Measurements from ENCODE around the gene HORMAD2. TPM values are rescaled to one million over a fixed set of nuclear protein-coding genes. Genes with fewer than 3 reads are reported as not detected.

HORMAD2 gene
- polyA plus RNA-seq, 2 of the 4 experiments (the other 2 are of a cell fraction) = not detected

DNA sequence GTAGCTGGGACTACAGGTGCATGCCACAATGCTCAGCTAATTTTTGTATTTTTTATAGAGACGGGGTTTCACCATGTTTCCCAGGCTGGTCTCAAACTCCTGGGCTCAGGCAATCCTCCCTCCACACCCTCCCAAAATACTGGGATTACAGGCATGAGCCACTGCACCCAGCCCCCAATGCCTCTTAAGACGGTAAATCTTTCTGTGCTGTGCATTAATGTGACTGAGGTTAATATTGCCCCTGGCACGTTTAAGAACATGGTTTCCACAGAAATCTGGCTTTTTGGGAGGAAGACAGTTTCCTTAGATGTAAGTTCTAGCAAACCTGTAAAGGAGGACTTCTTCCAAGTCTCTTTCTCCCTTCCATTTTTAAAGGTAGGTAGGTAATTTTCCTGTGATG is 6.1 kb upstream of the HORMAD2 start:
- no peak for DNase-seq (ENCODE audit: low read depth in 1 of 2, low spot score in 1 of 2)
- ChIA-PET CTCF (no interaction called here), POLR2A (no interaction called here)
- FAIRE-seq = no peak
- TF ChIP-seq BHLHE40 (IDR thresholded peaks at IDR 0.05; ENCODE audit: low read depth, low read length) (no peak), SMC3 (IDR thresholded peaks at IDR 0.05) (no peak), RNF2 (IDR thresholded peaks at IDR 0.05; ENCODE audit: borderline replicate concordance, low read depth) (no peak), KDM5A (IDR thresholded peaks at IDR 0.05) (no peak), JUNB (IDR thresholded peaks at IDR 0.05) (no peak), TP53 (CRISPR knock-in tag; IDR thresholded peaks at IDR 0.05) (no peak), MAZ (IDR thresholded peaks at IDR 0.05; ENCODE audit: borderline replicate concordance, low read depth, low read length) (no peak), EP300 (IDR thresholded peaks at IDR 0.05) (no peak), PHF8 (IDR thresholded peaks at IDR 0.05; ENCODE audit: borderline replicate concordance, low read depth) (no peak), SREBF2 (IDR thresholded peaks at IDR 0.05) (no peak), NFE2L2 (conservative IDR thresholded peaks at IDR 0.05; ENCODE audit: low read length) (no peak), TFCP2L1 (CRISPR knock-in tag; IDR thresholded peaks at IDR 0.05) (no peak), RCOR1 (IDR thresholded peaks at IDR 0.05; ENCODE audit: low read depth, low read length) (no peak), MAFK (IDR thresholded peaks at IDR 0.05; ENCODE audit: partially characterized antibody) (no peak), FOSL2 (IDR thresholded peaks at IDR 0.05) (no peak), FOSL2 (CRISPR knock-in tag; IDR thresholded peaks at IDR 0.05) (no peak), POLR2A (IDR thresholded peaks at IDR 0.05; ENCODE audit: low read length) (no peak)
- TF ChIP-seq, protein P1, sequence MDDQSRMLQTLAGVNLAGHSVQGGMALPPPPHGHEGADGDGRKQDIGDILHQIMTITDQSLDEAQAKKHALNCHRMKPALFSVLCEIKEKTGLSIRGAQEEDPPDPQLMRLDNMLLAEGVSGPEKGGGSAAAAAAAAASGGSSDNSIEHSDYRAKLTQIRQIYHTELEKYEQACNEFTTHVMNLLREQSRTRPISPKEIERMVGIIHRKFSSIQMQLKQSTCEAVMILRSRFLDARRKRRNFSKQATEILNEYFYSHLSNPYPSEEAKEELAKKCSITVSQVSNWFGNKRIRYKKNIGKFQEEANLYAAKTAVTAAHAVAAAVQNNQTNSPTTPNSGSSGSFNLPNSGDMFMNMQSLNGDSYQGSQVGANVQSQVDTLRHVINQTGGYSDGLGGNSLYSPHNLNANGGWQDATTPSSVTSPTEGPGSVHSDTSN (IDR thresholded peaks at IDR 0.05) = no peak
- TF ChIP-seq, protein P2, sequence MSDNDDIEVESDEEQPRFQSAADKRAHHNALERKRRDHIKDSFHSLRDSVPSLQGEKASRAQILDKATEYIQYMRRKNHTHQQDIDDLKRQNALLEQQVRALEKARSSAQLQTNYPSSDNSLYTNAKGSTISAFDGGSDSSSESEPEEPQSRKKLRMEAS (IDR thresholded peaks at IDR 0.05) = no peak
- TF ChIP-seq, protein P3, sequence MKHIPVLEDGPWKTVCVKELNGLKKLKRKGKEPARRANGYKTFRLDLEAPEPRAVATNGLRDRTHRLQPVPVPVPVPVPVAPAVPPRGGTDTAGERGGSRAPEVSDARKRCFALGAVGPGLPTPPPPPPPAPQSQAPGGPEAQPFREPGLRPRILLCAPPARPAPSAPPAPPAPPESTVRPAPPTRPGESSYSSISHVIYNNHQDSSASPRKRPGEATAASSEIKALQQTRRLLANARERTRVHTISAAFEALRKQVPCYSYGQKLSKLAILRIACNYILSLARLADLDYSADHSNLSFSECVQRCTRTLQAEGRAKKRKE (CRISPR knock-in tag; IDR thresholded peaks at IDR 0.05; ENCODE audit: low read depth) = no peak
- TF ChIP-seq, protein P4, sequence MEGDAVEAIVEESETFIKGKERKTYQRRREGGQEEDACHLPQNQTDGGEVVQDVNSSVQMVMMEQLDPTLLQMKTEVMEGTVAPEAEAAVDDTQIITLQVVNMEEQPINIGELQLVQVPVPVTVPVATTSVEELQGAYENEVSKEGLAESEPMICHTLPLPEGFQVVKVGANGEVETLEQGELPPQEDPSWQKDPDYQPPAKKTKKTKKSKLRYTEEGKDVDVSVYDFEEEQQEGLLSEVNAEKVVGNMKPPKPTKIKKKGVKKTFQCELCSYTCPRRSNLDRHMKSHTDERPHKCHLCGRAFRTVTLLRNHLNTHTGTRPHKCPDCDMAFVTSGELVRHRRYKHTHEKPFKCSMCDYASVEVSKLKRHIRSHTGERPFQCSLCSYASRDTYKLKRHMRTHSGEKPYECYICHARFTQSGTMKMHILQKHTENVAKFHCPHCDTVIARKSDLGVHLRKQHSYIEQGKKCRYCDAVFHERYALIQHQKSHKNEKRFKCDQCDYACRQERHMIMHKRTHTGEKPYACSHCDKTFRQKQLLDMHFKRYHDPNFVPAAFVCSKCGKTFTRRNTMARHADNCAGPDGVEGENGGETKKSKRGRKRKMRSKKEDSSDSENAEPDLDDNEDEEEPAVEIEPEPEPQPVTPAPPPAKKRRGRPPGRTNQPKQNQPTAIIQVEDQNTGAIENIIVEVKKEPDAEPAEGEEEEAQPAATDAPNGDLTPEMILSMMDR (IDR thresholded peaks at IDR 0.05) = no peak
- ATAC-seq = no peak
- Histone ChIP-seq H3K9me3 (no peaks in the 10 kb centered on the region), H3K4me3 (no peak overlapping the region), H3K4me2 (no peak overlapping the region), H3K4me1 (no peaks in the 10 kb centered on the region), H3K27ac (no peak overlapping the region)
- 30% methylated on average over 3 of the region's 3 CpGs for WGBS (ENCODE audit: missing lambda C conversion rate)

DNA sequence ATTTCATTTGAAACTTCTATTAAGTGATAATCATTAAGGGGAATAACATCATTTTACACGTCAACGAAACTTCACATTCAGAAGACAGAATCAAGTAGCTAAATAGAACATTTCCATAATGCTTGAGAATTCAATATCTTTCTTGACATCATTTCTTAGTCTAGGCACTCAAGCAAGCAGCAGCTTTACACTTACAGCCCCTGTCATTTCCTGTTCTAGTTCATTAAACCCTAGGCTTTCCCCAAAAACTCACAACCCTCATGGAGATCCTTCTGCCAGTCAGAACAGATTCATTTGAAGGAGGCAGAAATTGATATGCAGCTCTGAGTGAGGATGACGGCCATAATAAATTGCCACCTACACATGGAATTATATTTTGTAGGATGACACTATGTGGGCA is 5.3 kb upstream of the HORMAD2 start:
- CTCF ChIA-PET = interaction anchor here (1.2 kb wide), 1 partner anchor 70 kb away, joined by 4 read pairs; no protein-coding TSS in a partner anchor
- 86% methylated on average over 3 of the region's 3 CpGs for WGBS (ENCODE audit: missing lambda C conversion rate)
- TF ChIP-seq BHLHE40 (IDR thresholded peaks at IDR 0.05; ENCODE audit: low read depth, low read length) = no peak
- TF ChIP-seq, protein P5, sequence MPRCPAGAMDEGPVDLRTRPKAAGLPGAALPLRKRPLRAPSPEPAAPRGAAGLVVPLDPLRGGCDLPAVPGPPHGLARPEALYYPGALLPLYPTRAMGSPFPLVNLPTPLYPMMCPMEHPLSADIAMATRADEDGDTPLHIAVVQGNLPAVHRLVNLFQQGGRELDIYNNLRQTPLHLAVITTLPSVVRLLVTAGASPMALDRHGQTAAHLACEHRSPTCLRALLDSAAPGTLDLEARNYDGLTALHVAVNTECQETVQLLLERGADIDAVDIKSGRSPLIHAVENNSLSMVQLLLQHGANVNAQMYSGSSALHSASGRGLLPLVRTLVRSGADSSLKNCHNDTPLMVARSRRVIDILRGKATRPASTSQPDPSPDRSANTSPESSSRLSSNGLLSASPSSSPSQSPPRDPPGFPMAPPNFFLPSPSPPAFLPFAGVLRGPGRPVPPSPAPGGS (IDR thresholded peaks at IDR 0.05) = no peak
- TF ChIP-seq, protein P4 (IDR thresholded peaks at IDR 0.05) = no peak
- TF ChIP-seq HOXB13 (CRISPR knock-in tag; IDR thresholded peaks at IDR 0.05; ENCODE audit: low read depth) = no peak
- TF ChIP-seq, protein P1 (IDR thresholded peaks at IDR 0.05) = no peak
- TF ChIP-seq HEYL (CRISPR knock-in tag; IDR thresholded peaks at IDR 0.05) = no peak
- no peak for TF ChIP-seq EP300 (IDR thresholded peaks at IDR 0.05)
- TF ChIP-seq RAD21 (conservative IDR thresholded peaks at IDR 0.05 in 1 of 2, IDR thresholded peaks at IDR 0.05 in 1 of 2) = no peak
- TF ChIP-seq, protein P2 (IDR thresholded peaks at IDR 0.05) = no peak
- TF ChIP-seq TP53 (CRISPR knock-in tag; IDR thresholded peaks at IDR 0.05) = no peak
- no peak for TF ChIP-seq PHF8 (IDR thresholded peaks at IDR 0.05; ENCODE audit: borderline replicate concordance, low read depth)
- no peak for TF ChIP-seq RFX5 (IDR thresholded peaks at IDR 0.05)
- TF ChIP-seq, protein P6, sequence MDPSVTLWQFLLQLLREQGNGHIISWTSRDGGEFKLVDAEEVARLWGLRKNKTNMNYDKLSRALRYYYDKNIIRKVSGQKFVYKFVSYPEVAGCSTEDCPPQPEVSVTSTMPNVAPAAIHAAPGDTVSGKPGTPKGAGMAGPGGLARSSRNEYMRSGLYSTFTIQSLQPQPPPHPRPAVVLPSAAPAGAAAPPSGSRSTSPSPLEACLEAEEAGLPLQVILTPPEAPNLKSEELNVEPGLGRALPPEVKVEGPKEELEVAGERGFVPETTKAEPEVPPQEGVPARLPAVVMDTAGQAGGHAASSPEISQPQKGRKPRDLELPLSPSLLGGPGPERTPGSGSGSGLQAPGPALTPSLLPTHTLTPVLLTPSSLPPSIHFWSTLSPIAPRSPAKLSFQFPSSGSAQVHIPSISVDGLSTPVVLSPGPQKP (IDR thresholded peaks at IDR 0.05; ENCODE audit: low read depth, low read length) = no peak
- no peak for TF ChIP-seq ZNF302 (CRISPR knock-in tag; IDR thresholded peaks at IDR 0.05)

More for the DNA sequence above, 5.3 kb upstream of the HORMAD2 start:
- H3K4me2 ChIP-seq = no peak overlapping the region
- no peak for DNase-seq (ENCODE audit: low read depth in 1 of 2, low spot score in 1 of 2)
- FAIRE-seq = no peak
- H3K27ac ChIP-seq = no peak overlapping the region
- H3K9me3 ChIP-seq = no peaks in the 10 kb centered on the region
- POLR2A ChIA-PET = no interaction called here
- no peak overlapping the region for H3K4me3 ChIP-seq
- H3K4me1 ChIP-seq = no peaks in the 10 kb centered on the region
- no peak for ATAC-seq

Data from A549 (cell line).